ACC112 (cell line): ENCODE results near the gene WDPCP.

Experiments used
- H2AFZ ChIP-seq: fragments of 200-600 bp; sonication (generic); one replicate; pipeline ENCODE4 v1.6.0; 2017; ENCODE audit warnings: antibody characterized with exemption, low read length; ENCODE audit not compliant: unreplicated experiment
- H3K27ac ChIP-seq: fragments of 200-600 bp; sonication (generic); 2 replicates; pipeline ENCODE4 v1.5.1; 2014; ENCODE audit warnings: low read depth, mild to moderate bottlenecking, antibody characterized with exemption, low read length, moderate library complexity
- H3K27me3 ChIP-seq: fragments of 200-600 bp; sonication (generic); 2 replicates; pipeline ENCODE4 v1.6.1; 2014; ENCODE audit warnings: mild to moderate bottlenecking, antibody characterized with exemption, low read length, moderate library complexity, mixed read lengths; ENCODE audit not compliant: insufficient read depth
- H3K36me3 ChIP-seq: fragments of 200-600 bp; sonication (generic); 2 replicates; pipeline ENCODE4 v1.6.1; 2016; ENCODE audit warnings: mild to moderate bottlenecking, antibody characterized with exemption, low read length, moderate library complexity, mixed read lengths; ENCODE audit not compliant: insufficient read depth
- H3K4me1 ChIP-seq: fragments of 200-600 bp; sonication (generic); one replicate; pipeline ENCODE4 v1.6.1; 2016; ENCODE audit warnings: low read length, mixed read lengths; ENCODE audit not compliant: insufficient read depth, unreplicated experiment, control insufficient read depth
- H3K4me3 ChIP-seq: fragments of 200-600 bp; sonication (generic); 2 replicates; pipeline ENCODE4 v1.5.1; 2014; ENCODE audit warnings: mild to moderate bottlenecking, low read depth, low read length
- H3K79me2 ChIP-seq: fragments of 200-600 bp; sonication (generic); one replicate; pipeline ENCODE4 v1.6.0; 2016; ENCODE audit warnings: low read length; ENCODE audit not compliant: control insufficient read depth, unreplicated experiment, insufficient read depth

The WDPCP gene

GRCh38 chr2:63506320-63506719 lies 82.0 kb downstream of the WDPCP start:
- Histone ChIP-seq H3K27ac (no peak overlapping the region), H3K4me3 (no peak overlapping the region), H3K27me3 (no peaks in the 10 kb centered on the region), H2AFZ (no peak overlapping the region), H3K36me3 (no peaks in the 10 kb centered on the region), H3K4me1 (no peaks in the 10 kb centered on the region), H3K79me2 (no peaks in the 10 kb centered on the region)

- Histone ChIP-seq H3K79me2 (no peaks in the 10 kb centered on the region), H3K27me3 (no peaks in the 10 kb centered on the region), H3K4me3 (no peak overlapping the region), H3K27ac (no peak overlapping the region), H3K36me3 (no peaks in the 10 kb centered on the region), H2AFZ (no peak overlapping the region), H3K4me1 (no peaks in the 10 kb centered on the region)
Measured at GRCh38 chr2:63503818-63504217, 84.5 kb downstream of the WDPCP start.

- no peak overlapping the region for H2AFZ ChIP-seq
- H3K4me3 ChIP-seq = no peak overlapping the region
- H3K27ac ChIP-seq = no peak overlapping the region
- H3K4me1 ChIP-seq = no peaks in the 10 kb centered on the region
- H3K27me3 ChIP-seq = no peaks in the 10 kb centered on the region
- no peaks in the 10 kb centered on the region for H3K79me2 ChIP-seq
- no peaks in the 10 kb centered on the region for H3K36me3 ChIP-seq
Measured at GRCh38 chr2:63500398-63500797, 87.9 kb downstream of the WDPCP start.

- H3K36me3 ChIP-seq = no peaks in the 10 kb centered on the region
- H3K79me2 ChIP-seq = no peaks in the 10 kb centered on the region
- no peaks in the 10 kb centered on the region for H3K4me1 ChIP-seq
- H3K4me3 ChIP-seq = no peak overlapping the region
- no peaks in the 10 kb centered on the region for H3K27me3 ChIP-seq
- H3K27ac ChIP-seq = no peak overlapping the region
- no peak overlapping the region for H2AFZ ChIP-seq
Measured at GRCh38 chr2:63497576-63497975, 90.7 kb downstream of the WDPCP start.

- Histone ChIP-seq H3K27ac (no peak overlapping the region), H3K79me2 (no peaks in the 10 kb centered on the region), H3K27me3 (no peaks in the 10 kb centered on the region), H2AFZ (no peak overlapping the region), H3K4me3 (no peak overlapping the region), H3K4me1 (no peaks in the 10 kb centered on the region), H3K36me3 (no peaks in the 10 kb centered on the region)
Measured at GRCh38 chr2:63494968-63495367, 93.3 kb downstream of the WDPCP start.

- Histone ChIP-seq H2AFZ (no peak overlapping the region), H3K27me3 (no peaks in the 10 kb centered on the region), H3K4me1 (no peaks in the 10 kb centered on the region), H3K79me2 (no peaks in the 10 kb centered on the region), H3K36me3 (no peaks in the 10 kb centered on the region), H3K4me3 (no peak overlapping the region), H3K27ac (no peak overlapping the region)
Measured at GRCh38 chr2:63494100-63494499, 94.2 kb downstream of the WDPCP start.

- Histone ChIP-seq H3K79me2 (no peaks in the 10 kb centered on the region), H3K27me3 (no peaks in the 10 kb centered on the region), H3K4me1 (no peaks in the 10 kb centered on the region), H3K27ac (no peak overlapping the region), H3K36me3 (no peaks in the 10 kb centered on the region), H2AFZ (no peak overlapping the region), H3K4me3 (no peak overlapping the region)
Measured at GRCh38 chr2:63488118-63488713, 100.1 kb downstream of the WDPCP start.

- no peaks in the 10 kb centered on the region for H3K4me1 ChIP-seq
- H3K36me3 ChIP-seq = no peaks in the 10 kb centered on the region
- H3K27me3 ChIP-seq = no peaks in the 10 kb centered on the region
- no peak overlapping the region for H3K27ac ChIP-seq
- no peak overlapping the region for H2AFZ ChIP-seq
- no peak overlapping the region for H3K4me3 ChIP-seq
- no peaks in the 10 kb centered on the region for H3K79me2 ChIP-seq
Measured at GRCh38 chr2:63486861-63487290, 101.4 kb downstream of the WDPCP start.

- Histone ChIP-seq H3K36me3 (no peaks in the 10 kb centered on the region), H3K27me3 (no peaks in the 10 kb centered on the region), H2AFZ (no peak overlapping the region), H3K4me1 (no peaks in the 10 kb centered on the region), H3K79me2 (no peaks in the 10 kb centered on the region), H3K4me3 (no peak overlapping the region), H3K27ac (no peak overlapping the region)
Measured at GRCh38 chr2:63484901-63485300, 103.4 kb downstream of the WDPCP start.

- Histone ChIP-seq H3K4me1 (no peaks in the 10 kb centered on the region), H3K79me2 (no peaks in the 10 kb centered on the region), H2AFZ (no peak overlapping the region)
Measured at GRCh38 chr2:63484481-63484880, 103.8 kb downstream of the WDPCP start.

GRCh38 chr2:63477686-63478085 lies 110.6 kb downstream of the WDPCP start:
- Histone ChIP-seq H3K27me3 (no peaks in the 10 kb centered on the region), H3K27ac (no peak overlapping the region), H3K4me1 (no peaks in the 10 kb centered on the region), H3K4me3 (no peak overlapping the region), H3K36me3 (no peaks in the 10 kb centered on the region), H3K79me2 (no peaks in the 10 kb centered on the region), H2AFZ (no peak overlapping the region)

More at GRCh38 chr2:63484481-63484880, 103.8 kb downstream of the WDPCP start:
- no peak overlapping the region for H3K4me3 ChIP-seq
- H3K27ac ChIP-seq = no peak overlapping the region
- no peaks in the 10 kb centered on the region for H3K36me3 ChIP-seq
- H3K27me3 ChIP-seq = no peaks in the 10 kb centered on the region
